ENCODE measurements around the gene YBEY.

YBEY gene

DNA sequence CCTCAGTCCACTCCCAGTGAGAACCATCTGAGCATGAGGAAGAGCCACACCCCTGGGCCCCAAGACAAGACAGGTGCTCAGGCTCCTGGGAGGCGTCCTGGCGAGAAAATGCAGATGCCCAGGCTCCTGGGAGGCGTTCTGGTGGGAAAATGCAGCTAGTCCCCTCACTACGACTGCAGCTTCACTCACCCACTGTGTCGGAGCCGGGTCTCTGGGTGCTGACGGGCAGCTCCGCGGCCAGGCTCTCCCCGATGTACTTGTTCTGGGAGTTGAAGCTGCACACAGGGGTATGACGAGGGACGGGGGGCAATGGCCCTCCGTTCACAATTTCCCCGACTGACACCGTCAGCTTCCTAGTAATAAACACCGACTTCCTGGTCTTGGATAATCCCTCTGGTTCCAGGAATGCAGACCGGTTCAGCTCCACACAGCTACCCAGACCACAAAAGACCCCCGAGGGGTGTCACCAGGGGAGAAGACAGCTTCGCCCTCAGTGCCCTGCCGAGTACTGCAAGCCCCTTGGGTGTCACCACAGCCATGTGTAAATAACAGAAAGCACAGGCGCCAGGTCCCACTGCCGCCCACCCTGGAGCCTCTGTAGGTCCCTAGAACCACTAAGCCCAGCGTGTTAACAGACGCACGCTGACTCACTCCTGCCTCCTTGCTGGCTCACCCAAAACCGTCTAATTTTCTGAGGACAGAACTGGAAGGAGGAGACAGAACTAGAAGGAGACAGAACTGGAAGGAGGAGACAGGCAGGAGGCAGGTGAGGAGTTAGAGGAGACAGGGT lies 20.2 kb upstream of the YBEY start:
- no peak for DNase-seq

DNA sequence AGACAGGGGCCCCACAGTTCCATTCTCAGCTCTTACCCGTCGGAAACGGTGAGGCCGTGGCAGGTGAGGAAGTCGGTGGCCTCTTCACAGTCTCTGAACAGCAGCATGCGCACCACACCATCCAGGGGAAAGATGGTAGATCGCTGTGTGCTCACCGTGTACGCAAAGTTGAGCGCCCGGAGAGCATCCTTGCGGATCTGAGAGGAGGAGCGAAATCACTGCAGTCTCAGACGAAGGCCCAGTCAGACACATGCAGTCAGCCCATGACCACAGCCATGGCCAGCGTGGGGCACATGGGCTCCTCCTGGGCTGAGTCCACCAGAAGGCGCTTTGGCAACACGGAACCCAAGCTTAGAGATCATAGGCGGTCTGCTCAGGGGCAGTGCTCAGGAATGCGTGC lies 19.2 kb upstream of the YBEY start:
- no peak for DNase-seq

DNA sequence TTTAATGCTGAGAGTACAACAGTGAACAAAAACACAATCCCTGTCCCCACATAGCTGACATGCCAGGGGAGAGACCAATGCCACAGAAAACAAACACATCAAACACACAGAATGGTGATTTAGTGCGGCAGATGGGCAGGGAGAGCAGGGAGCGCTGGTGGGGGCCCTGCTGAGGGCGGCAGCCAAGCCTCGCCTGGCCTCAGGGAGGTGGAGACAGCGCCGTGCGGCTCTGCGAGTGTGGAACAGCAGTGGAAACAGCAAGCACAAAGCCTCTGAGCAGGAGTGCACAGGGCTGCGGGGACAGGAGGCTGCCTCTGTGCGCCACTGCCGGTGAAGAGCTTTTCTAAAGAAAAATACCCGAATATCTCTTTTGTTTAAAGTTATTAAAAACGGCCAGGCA lies 17.8 kb upstream of the YBEY start:
- DNase-seq, result no peak

DNA sequence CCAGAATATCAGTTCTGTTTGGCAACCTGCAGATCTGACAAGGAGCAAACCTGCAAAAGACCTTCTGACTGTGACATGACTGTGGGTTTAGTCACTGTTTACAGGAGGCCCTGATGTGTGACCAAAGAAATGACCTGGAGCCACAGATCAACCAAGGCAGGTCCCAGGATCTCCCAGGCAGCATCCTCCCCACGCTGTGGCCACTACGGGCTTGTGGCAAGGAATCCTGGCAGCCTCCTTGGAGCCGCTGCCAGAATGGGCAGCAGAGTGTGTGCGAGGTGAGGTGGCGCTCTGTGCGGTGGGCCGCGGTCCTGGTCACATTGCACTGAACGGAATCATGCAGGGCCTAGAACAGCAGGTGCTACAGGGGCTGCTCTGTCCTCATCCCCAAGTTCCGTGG lies 16.7 kb upstream of the YBEY start:
- no peak for DNase-seq

DNA sequence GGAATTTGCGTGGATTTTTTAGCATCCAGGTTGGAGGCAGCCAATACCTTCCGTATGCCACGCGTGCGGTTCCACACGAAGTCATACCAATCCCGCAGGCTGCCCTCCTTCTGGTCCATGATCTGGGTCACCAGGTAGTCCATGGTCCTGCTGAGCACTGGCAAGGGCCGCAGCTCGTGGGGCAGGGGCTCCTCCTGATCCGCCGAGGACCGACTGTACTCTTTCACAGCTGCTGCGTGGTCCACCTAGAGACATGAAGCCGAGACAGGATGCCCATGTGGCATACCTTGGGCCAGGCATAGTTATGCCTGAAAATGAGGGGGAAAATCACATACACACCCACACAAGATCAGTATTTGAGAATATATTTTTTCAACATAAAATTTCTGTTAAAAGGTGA lies 12.8 kb upstream of the YBEY start:
- no peak for DNase-seq

DNA sequence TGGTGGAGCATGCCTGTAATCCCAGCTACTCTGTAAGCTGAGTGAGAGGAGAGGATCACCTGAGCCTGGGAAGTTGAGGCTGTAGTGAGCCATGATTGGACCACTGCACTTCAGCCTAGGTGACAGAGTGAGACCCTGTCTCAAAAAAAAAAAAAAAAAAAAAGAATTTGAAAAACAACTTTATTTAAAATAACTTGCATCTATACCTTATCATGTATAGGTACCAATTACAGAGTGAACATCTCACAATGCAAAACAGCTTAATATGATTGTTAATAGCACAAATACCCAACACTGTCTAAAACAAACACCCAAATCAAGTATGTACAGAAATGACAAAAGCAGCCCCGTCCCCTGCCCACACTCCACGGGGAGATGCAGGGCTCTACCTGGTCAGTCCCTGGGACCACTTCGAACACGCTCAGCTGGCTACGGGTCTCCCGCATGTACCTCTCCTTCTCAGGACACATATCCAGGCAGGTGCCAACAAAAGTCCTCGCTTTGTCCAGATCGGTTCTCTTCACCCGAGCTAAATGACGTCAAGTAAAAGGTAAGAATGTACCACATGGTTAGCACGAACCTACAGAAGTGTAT lies 11.2 kb upstream of the YBEY start:
- DNase-seq, result no peak

DNA sequence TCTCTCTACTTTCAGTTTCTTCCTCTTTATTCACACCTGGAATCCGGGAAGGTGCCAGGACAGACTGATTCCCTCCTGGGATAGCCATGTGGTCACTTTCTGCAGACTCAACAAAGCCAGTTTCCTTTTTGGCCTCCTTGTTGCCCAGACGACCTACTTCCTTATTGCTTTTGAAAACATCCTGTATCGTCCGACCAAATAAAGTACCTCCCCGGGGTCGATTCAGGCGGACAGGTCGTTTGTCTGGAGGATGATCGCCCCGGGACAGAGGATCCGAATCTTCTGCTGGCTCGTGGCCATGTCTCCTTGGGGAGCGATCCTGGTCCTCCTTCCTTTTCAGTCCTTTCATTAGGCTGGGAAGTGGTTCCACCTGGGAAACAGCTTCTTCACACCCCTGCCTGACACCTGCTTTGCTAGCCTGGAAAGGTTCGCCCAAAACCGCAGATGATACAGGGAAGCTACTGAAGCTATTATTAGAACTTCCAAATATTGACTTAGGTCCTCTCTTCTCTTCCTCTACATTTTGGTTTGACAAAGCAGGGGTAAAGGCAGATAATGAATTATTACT lies 2.0 kb upstream of the YBEY start:
- DNase-seq, result no peak

DNA sequence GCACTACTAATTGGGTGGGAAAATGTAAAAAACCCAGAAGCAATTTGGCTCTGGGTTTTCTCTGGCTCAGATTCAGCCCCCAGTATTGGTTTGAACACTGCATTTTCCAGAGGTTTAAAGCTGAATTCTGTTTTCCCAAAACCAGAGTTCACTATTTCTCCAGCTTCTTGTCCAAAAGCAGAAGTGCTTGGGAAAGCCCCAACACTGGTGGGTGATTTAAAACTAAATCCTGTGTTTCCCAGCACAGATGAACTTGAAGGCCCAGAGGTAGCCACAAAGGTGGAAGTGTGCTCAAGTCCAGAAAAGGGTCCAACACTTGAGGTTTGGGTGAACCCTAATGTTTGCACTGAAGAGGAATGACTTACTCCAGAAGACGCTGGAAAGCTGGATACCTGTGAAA lies 1.4 kb upstream of the YBEY start:
- DNase-seq, result no peak

DNA sequence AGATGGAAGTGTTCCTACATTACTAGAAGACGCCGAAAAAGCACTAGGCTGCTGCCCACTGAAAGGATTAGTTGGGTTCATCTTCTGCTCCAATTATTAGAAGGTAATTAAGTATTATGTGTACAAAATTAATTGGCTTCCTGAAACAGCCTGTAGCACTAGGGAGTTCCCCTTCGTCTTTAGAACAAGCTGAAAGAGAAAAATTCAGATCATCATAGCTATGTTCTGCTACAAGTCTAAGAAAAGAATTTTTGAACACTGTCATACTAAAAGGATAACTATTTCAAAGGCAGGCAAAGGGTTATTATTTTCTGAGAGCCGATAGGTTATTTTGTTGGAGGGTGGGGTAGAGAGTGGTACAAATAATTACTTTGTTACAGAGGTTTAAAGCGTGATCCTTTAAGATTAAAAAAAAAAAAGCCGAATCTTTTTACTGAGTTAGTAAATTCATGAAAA lies 908 bp upstream of the YBEY start, which contains the start of gene MCM3AP:
Gene MCM3AP (minus strand): TSS at position 406 of the 456 bp plus-strand sequence. CDS start 325 bp downstream, at position 81.
- no peak for DNase-seq

DNA sequence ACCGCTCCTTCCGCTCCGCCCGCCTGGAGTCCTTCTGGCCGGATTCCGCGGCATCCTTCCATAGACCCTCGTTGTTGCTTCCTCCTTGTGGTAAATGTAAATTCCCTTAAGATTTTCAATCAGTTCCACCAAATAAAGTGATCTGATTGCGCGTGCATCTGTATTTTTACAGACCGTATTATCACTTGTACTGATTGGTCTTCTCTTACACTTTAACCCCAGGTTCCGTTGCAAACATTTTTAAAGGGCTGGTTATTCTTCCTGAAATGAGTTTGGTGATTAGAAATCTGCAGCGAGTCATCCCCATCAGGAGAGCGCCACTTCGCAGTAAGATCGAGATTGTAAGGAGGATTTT lies 483 bp downstream of the YBEY start:
- no peak for DNase-seq

DNA sequence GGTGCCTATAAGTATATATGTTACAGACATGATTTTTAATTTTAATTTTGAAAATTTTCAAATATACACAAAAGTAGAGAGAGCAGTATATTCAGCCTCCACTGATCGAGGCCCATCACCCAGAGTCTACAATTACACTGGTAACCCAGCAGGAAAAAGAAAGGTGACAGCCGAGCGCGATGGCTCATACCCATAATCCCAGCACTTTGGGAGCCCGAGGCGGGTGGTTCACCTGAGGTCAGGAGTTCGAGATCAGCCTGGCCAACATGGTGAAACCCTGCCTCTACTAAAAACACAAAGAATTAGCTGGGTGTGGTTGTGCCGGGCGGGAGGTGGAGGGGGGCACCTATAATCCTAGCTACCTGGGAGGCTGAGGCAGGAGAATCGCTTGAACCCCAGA lies 1.4 kb downstream of the YBEY start:
- DNase-seq, result no peak

DNA sequence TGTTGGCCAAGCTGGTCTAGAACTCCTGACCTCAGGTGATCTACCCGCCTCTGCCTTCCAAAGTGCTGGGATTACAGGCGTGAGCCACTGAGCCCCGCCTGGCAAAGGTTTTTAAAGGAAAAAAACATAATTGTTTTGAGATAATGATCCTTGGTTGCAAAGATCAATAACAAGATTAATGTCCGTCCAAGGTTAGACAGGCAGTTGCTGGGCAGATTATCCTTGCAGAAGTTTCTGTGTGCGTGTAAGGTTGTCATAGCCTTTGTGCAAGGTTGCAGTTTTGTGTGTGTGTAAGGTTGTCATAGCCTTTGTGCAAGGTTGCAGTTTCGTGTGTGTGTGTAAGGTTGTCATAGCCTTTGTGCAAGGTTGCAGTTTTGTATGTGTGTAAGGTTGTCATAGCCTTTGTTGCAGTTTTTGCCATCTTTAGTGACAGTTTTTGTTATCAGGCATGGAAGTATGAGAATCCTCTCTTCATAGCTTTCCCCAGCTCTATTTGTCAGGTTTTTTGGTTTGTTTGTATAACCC lies 3.6 kb downstream of the YBEY start:
- DNase-seq, result no peak

DNA sequence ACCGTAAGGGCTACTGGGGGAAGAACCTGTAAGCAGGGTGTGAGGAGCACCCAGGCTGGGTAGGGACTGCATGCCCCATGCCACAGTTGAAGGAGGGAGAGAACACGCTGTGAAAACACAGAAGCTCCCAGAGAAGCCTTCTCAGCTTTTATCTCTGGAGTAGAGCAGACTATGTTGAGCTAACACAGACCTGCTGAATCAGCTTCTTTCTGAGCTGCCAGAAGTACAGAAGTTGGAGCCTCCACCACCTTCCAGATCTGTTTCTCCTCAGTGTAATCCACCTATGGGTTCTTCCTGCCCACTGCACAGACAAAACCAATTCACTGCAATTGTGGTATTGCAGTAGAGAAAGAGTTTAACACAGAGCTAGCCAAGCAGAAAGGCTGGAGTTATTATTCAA lies 5.4 kb downstream of the YBEY start:
- DNase-seq, result no peak

DNA sequence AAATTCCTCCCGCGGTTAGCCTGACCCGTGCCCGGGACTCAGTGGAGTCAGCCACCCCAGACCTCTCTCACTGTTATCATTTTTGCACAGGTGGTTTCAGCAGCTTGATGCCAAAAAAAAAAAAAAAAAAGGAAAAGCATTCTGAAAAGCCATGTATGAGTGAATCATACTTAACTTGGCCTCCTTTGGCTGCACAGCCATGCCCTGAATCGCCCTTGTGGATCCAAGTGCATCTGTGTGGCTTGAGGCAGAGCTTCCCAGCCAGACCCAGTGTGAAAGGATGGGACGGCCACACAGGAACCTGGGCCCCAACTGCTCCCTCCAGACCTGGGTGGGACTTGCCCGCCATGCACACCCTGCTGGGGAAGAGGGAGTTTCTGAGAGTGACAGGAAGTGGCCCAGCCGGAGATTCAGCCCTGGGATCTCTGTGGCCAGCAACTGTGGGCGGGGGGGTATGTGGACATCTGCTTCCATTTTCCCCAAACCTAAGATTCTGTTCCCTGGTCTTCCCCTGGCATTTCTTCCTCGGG lies 8.6 kb downstream of the YBEY start:
- DNase-seq, result no peak

DNA sequence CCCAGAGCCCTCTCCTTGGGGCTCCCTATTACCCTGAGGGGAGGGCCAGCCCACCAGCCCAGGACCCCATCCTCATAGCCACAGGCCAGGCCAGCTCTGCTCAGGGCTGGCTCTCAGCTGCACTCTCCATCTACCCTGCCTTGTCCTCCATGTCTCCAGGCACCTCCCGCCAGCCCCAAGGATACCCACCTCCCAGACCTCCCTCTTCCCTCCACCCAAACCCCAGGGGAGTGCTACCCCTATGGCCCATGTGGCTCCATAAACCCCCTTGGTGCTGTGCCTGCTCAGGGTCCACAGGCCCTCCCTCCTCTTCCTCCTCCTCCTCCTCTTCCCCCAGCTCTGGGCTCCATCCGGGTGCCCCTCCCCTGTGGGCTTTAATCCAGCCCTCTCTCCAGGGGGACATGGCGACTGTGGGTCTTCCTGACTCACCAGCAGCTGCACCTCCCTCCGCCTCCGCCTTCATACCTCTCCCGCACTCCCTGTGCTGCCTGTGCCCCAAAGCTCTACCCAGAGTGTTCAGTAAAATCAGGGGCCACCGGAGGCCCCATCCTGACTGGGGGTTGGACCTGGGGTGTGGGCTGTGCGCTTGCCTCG lies 9.1 kb downstream of the YBEY start:
- DNase-seq, result peak; percentile 43

DNA sequence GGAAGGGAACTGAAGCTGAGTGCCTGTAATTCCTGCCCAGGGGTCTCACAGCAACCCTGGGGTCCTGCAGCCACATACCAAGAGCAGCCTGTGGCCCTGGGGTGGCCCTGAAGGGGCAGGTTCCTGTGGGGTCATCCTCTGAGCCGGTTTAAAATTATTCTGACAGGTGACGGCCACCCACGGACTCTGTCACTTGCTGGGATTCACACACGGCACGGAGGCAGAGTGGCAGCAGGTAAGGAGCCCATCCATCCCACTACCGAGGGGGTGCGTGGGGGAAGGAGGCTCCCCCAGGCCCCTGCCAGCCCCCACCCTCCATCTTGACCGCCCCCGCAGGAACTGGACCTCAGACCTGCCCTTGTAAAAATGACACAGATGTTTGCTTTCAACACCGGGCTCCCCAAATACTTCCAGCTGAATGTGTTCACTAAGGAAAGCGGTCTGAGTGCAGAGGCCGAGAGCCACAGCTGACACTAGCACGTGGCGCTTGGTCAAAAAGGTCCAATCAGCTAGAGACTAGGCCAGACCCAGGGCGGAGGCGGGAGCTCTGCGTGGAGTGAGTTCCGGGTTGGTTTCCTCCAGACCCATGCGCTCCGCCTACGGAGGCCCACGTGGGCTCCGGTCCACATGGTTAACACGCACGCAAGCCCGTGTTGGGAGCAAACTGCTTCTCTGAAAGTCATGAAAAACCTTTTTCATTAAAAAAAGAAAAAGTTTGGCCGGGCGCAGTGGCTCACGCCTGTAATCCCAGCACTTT lies 10.0 kb downstream of the YBEY start:
- DNase-seq, result peak; percentile 88

DNA sequence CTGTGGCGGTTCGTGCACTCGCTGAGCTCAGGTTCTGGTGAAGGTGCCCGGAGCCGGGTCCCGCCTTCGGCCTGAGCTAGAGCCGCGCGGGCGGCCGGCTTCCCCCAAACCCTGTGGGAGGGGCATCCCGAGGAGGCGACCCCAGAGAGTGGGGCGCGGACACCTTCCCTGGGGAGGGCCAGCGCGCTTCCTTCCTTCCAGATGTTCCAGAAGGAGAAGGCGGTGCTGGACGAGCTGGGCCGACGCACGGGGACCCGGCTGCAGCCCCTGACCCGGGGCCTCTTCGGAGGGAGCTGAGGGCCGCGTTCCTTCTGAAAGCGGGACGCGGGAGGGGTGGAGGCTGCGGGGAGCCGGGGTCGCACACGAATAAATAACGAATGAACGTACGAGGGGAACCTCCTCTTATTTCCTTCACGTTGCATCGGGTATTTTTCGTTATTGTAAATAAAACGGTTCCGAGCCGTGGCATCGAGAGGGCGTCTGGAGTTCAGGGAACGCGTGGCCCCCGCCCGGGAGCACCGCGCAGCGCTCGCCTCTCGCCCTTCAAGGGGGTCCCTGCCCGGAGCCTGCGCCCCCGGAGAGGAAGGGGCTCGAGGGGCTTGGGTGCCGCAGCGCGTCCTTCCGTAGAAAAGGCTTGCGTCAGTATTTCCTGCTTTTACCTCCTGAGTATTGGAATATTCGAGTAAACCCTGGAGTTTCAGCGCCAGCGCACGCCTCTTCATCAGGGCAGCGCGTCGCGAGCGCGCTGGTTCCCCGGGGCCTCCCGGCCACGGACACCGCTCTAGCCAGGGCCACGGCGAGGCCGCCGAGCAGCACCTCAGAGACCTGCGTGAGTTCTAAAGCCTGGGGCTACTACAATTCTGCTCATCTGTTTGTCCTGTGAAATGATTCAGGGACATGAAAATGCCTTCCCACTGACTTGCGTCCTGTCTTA lies 11.5 kb downstream of the YBEY start:
- DNase-seq, result peak; percentile 24

DNA sequence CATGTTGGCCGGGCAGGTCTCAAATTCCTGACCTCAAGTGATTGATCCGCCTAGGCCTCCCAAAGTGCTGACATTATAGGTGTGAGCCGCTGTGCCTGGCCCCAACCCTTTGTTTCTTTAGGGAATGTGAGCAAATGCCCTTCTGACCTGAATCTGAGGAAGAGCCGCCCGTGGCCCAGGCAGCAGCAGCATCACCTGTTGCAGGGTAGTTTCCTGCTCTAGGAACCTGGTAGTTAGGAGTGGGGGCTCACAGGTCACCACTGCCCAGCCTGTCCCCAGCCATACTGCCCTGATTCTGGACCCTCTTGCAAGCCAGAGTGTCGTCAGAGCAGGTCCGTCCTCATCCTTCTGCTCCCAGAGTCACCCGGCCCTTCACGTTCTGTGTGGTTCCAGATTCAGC lies 13.0 kb downstream of the YBEY start:
- DNase-seq, result no peak

DNA sequence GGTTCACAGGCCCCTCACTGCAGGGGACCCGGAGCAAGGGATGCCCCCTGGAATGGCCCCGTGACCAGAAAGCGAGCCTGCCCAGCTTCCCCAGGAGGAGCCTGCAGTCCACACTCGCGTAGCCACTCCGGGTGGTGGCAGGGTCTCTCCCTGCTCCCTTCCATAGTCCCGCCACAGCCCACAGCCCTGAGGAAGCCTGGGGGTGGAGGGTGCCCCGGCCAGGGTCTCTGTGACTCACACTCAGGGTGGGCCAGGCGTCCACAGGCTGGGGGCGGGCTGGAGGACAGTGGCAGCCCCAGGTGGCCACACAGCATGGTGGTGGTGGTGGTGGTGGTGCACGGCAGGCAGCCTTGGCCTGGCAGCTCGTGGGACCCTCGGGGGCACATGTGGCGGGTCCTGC lies 15.6 kb downstream of the YBEY start:
- DNase-seq, result no peak

DNA sequence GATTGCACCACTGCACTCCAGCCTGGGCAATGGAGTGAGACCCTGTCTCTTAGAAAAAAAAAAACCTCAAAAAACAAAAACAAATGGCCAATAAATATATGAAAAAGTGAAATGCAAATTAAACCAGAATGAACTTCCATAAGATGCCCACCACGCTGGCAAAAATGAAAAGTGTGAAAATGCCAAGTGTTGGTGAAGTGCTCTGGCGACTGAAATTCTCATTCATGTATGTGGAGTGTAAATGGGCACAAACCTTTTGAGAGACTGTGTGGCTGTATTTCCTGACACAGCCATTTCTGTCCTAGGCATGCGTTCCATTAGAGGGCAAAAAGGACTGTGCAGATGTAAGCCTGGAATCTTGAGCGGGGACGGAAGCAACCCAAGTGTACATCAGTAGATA lies 18.3 kb downstream of the YBEY start:
- DNase-seq, result no peak

DNA sequence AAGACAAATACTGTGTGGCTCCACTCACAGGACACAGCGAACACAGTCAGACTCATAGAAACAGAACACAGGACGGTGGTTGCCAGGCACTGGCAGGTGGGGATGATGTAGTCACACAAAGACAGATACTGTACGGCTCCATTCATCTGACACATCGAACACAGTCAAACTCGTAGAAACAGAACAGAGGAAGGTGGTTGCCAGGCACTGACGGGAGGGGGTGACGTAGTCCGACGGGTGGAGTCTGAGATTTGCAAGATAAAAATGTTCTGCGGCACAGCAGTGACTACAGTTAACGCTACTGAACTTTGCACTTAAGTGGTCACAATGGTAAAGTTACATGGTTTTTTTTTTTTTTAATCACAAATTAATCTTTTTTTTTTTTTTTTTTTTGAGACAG lies 18.8 kb downstream of the YBEY start:
- no peak for DNase-seq

DNA sequence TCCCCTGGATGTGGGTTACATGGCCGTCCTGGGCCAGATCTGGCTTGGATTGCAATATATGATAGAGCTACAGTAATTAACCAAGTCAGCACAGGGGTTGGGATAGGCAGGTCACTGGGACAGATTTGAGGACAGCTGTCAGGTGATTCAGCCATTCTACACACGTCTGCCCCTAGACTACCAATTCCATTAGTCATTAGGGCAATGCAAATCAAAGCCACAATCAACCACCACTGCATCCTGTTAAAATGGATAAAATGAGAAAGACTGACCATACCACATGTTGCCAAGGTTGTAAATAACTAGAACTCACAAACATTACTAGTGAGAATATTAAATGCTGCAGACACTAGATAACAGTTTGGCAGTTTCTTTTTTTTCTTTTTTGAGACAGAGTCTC lies 21.5 kb downstream of the YBEY start:
- DNase-seq, result no peak
